ENCODE data around the gene SYNE3.

GRCh38 chr14:95547272-95547625 is 30.8 kb upstream of the SYNE3 start:
- TF ChIP-seq, protein P1, sequence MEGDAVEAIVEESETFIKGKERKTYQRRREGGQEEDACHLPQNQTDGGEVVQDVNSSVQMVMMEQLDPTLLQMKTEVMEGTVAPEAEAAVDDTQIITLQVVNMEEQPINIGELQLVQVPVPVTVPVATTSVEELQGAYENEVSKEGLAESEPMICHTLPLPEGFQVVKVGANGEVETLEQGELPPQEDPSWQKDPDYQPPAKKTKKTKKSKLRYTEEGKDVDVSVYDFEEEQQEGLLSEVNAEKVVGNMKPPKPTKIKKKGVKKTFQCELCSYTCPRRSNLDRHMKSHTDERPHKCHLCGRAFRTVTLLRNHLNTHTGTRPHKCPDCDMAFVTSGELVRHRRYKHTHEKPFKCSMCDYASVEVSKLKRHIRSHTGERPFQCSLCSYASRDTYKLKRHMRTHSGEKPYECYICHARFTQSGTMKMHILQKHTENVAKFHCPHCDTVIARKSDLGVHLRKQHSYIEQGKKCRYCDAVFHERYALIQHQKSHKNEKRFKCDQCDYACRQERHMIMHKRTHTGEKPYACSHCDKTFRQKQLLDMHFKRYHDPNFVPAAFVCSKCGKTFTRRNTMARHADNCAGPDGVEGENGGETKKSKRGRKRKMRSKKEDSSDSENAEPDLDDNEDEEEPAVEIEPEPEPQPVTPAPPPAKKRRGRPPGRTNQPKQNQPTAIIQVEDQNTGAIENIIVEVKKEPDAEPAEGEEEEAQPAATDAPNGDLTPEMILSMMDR (conservative IDR thresholded peaks at IDR 0.05) = no peak
- no peak for TF ChIP-seq EZH2 (IDR thresholded peaks at IDR 0.05; ENCODE audit: low read depth)
